Measurements from ENCODE around the gene NAA50. TPM values are rescaled to one million over a fixed set of nuclear protein-coding genes. Genes with fewer than 3 reads are reported as not detected.

The NAA50 gene
- total RNA-seq, result 145 and 194 TPM in 2 replicates

GRCh38 chr3:113745756-113746547 lies at the start of gene NAA50:
Gene NAA50 (minus strand): TSS chr3:113746249. CDS start chr3:113745949, 300 bp downstream.

GRCh38 chr3:113746548-113747282 lies 666 bp upstream of the NAA50 start, which contains the start of gene ATP6V1A:
Gene ATP6V1A (plus strand): TSS chr3:113747035. CDS start chr3:113778754, 31,719 bp downstream.

GRCh38 chr3:113695786-113696645 lies 50.0 kb downstream of the NAA50 start, which contains the start of gene USF3:
Gene USF3 (minus strand): TSS chr3:113696642. CDS start chr3:113674878, 21,764 bp downstream.

Other genes starting within 250 kb of the NAA50 start
- gene SPICE1, start 231.1 kb downstream of the NAA50 start, total RNA-seq, result 10.2 and 12.2 TPM in 2 replicates
- gene SIDT1, start 213.7 kb downstream of the NAA50 start, total RNA-seq, result under 0.01 TPM in 1 of 2 replicates, not detected in the other
- 3.8 and 4.4 TPM in 2 replicates for gene USF3, start 49.6 kb downstream of the NAA50 start, total RNA-seq
- gene ATP6V1A, start 786 bp upstream of the NAA50 start, total RNA-seq, result 128 and 165 TPM in 2 replicates
- 1.3 and 2.1 TPM in 2 replicates for gene GRAMD1C, start 92.5 kb upstream of the NAA50 start, total RNA-seq
- 0.74 and 0.85 TPM in 2 replicates for gene ZDHHC23, start 201.8 kb upstream of the NAA50 start, total RNA-seq

Measured in smooth muscle cell of bladder (primary cell).